ENCODE results near the gene MAGOHB.
"Not testable (repeated sequence)": the region's sequence is repeated elsewhere in the genome, so short reads cannot be mapped to it uniquely, and the experiment has no call there.

Gene MAGOHB

DNA sequence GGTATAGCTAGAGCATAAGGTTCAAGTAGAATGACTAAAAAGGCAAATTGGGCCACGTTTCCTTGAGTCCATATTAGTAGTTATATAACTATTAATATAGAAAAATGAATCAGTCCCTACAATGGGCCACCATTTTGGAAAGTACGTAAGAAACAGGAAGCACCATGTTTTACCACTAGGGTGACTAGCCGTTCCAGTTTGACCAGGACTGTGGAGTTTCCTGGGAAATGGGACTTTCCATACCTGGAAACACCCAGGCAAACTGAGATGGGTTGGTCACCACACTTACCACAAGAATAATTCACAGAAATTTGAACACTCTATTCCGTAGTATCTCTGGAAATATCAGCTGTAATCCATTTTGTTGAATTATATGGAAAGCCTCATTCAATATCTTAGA is 2.1 kb upstream of the MAGOHB start:
- TF ChIP-seq, protein P1, sequence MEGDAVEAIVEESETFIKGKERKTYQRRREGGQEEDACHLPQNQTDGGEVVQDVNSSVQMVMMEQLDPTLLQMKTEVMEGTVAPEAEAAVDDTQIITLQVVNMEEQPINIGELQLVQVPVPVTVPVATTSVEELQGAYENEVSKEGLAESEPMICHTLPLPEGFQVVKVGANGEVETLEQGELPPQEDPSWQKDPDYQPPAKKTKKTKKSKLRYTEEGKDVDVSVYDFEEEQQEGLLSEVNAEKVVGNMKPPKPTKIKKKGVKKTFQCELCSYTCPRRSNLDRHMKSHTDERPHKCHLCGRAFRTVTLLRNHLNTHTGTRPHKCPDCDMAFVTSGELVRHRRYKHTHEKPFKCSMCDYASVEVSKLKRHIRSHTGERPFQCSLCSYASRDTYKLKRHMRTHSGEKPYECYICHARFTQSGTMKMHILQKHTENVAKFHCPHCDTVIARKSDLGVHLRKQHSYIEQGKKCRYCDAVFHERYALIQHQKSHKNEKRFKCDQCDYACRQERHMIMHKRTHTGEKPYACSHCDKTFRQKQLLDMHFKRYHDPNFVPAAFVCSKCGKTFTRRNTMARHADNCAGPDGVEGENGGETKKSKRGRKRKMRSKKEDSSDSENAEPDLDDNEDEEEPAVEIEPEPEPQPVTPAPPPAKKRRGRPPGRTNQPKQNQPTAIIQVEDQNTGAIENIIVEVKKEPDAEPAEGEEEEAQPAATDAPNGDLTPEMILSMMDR (IDR thresholded peaks at IDR 0.05; ENCODE audit: borderline replicate concordance, control extremely low read depth, extremely low read depth, insufficient read depth, missing control alignments), result no peak
- in situ Hi-C loops (cut with MboI; ENCODE audit: low sequenced_read_pairs, unreplicated experiment), result no loop called here
- DNase-seq (ENCODE audit: low spot score), result no peak

DNA sequence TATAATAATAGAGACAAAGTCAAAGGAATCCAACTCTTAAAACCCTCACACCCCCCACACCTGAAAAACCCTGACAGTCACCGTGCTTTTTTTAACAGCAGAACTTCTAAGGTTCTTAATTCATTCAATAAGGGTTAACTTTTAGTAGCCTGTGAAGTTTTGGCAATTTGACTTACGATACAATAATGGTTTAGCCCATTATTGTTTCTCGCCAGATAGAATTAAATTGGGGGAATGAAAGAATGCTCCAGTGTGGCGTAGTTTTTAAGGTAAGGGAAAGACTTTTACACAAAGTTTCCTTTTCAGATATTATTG is 604 bp upstream of the MAGOHB start:
- in situ Hi-C loops (cut with MboI; ENCODE audit: low sequenced_read_pairs, unreplicated experiment), result no loop called here
- peak; percentile 20 for DNase-seq (ENCODE audit: low spot score)
- TF ChIP-seq, protein P1 (IDR thresholded peaks at IDR 0.05; ENCODE audit: borderline replicate concordance, control extremely low read depth, extremely low read depth, insufficient read depth, missing control alignments), result no peak

DNA sequence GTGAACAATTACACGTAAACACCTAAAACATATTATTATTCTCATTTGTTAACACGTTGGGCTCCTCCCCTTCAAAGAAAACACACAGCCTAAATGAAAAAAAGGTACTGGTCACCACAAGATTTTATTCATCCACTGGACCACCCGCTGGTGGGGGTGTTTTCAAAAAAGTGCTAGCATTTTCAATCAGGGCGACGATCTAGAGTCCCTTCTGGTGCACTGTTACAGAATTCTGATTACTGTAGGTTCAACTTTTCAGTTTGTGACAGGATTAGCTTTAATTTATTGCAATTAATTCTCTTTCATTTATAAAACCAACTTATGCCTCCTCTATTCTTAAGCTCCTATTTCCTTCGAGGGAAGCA is 443 bp downstream of the MAGOHB start:
- TF ChIP-seq, protein P1 (IDR thresholded peaks at IDR 0.05; ENCODE audit: borderline replicate concordance, control extremely low read depth, extremely low read depth, insufficient read depth, missing control alignments), result no peak
- no peak for DNase-seq (ENCODE audit: low spot score)
- in situ Hi-C loops (cut with MboI; ENCODE audit: low sequenced_read_pairs, unreplicated experiment), result no loop called here

DNA sequence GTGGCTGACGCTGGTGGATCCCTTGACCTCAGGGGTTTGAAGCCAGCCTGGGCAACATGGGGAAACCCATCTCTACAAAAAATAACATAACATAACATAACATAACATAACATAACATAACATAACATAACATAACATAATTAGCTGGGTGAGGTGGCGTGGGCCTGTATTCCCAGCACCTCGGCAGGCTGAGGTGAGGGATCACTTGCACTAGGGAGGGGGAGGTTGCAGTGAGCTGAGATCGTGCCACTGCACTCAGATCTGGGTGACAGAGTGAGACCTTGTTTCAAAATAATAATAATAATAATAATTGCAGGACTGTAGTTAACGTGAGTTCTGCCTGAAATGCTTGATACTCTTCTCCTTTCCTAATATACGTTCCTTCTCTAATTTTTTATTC is 1.3 kb downstream of the MAGOHB start:
- no peak for DNase-seq (ENCODE audit: low spot score)
- in situ Hi-C loops (cut with MboI; ENCODE audit: low sequenced_read_pairs, unreplicated experiment), result no loop called here

DNA sequence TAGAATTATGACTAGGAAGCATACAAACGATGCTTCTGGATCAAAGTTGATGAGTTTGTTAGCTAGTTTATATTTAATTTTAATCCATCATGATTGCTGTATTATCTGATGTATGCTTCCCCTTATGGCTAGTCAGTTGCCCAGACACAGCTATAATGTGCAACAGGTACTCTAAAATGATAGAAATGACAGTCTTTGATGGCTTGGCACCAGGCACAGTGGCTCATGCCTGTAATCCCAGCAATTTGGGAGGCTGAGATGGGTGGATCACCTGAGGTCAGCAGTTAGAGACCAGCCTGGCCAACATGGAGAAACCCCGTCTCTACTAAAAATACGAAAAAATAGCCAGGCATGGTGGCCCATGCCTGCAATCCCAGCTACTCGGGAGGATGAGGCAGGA is 2.2 kb downstream of the MAGOHB start:
- DNase-seq (ENCODE audit: low spot score); in situ Hi-C loops (cut with MboI; ENCODE audit: low sequenced_read_pairs, unreplicated experiment): not testable (repeated sequence)

More for the DNA sequence above, 1.3 kb downstream of the MAGOHB start:
- TF ChIP-seq, protein P1 (IDR thresholded peaks at IDR 0.05; ENCODE audit: borderline replicate concordance, control extremely low read depth, extremely low read depth, insufficient read depth, missing control alignments), result no peak

DNA sequence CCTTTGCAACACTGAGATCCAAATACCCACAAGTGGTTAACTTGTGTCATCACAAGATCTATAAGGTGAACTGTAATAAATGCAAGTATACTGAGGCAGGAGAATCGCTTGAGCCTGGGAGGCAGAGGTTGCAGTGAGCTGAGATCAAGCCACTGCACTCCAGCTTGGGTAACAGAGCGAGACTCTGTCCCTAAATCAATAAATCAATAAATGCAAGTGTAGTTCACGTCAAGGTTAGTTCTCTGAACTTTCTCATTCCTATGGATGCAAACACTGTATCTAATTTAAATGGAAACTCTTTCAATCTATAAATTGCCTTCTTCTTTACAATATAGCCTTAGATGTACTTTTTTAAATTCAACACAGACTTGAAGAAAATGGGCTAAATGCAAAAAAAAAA is 3.2 kb downstream of the MAGOHB start:
- TF ChIP-seq, protein P1 (IDR thresholded peaks at IDR 0.05; ENCODE audit: borderline replicate concordance, control extremely low read depth, extremely low read depth, insufficient read depth, missing control alignments), result no peak
- DNase-seq (ENCODE audit: low spot score), result no peak
- in situ Hi-C loops (cut with MboI; ENCODE audit: low sequenced_read_pairs, unreplicated experiment), result no loop called here

DNA sequence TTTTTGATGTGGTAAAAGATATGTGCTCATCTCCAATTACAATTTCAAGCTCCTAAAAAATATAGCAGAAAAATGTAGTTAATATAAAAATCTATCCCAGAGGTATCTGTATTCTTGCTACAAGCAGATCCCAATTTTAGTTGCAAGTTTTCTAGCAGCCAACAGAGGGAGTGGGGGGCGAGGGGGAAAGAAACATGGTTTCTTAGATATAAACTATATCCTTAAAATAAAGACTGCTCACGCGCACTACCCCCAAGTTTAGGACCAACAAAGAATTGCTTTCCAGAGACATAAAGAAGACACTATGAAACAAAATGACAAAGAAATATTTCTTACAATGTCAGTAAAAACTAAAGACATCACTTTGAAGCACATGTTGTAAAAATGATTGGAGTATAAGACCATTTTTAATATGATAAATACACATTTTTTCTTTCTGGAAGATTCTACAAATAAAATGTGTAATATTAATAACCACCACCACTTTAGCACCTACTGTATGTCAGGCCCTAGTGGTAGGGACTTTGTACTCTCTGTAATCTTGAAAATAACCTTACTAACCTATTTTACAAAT is 5.4 kb downstream of the MAGOHB start:
- in situ Hi-C loops (cut with MboI; ENCODE audit: low sequenced_read_pairs, unreplicated experiment), result no loop called here
- TF ChIP-seq, protein P1 (IDR thresholded peaks at IDR 0.05; ENCODE audit: borderline replicate concordance, control extremely low read depth, extremely low read depth, insufficient read depth, missing control alignments), result no peak
- no peak for DNase-seq (ENCODE audit: low spot score)
